ENCODE data around the gene GABRG3. TPM values are rescaled to one million over a fixed set of nuclear protein-coding genes. Genes with fewer than 3 reads are reported as not detected.

Gene GABRG3
- total and polyA plus RNA-seq, 2 donors (not counting 3 experiments of a cell fraction or from before 2014, with no cell fraction given) = not detected

DNA sequence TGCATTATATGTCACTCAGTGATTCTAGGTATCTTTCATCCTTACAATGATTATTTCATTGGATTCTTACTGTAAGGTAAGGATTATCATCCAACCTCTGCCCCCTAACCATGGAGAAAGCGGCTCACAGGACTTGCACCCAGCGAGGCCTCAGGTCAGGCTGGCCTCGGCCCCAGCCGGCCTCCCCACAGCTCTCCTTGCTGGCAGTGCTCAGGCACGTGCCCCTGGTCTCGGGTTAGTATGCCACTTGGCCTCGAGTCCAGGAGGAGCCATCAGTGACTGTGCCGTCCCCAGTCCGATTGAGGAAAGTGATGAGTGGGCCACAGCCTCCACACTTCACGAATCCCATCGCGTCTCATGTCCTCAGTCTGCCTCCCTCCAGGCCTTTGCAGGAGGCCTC lies 35.7 kb upstream of the GABRG3 start:
- CTCF ChIA-PET = no interaction called here
- H3K27me3 ChIP-seq (ENCODE audit: control insufficient read depth in 2 of 2, insufficient read depth in 2 of 2, low read length in 2 of 2) = no peaks in the 10 kb centered on the region
- no peaks in the 10 kb centered on the region for H3K79me2 ChIP-seq (ENCODE audit: control insufficient read depth, insufficient read depth, low read length)
- BruUV-seq (replicated peaks) = no TSS peak
- POLR2A ChIA-PET = no interaction called here
- no peak for DNase-seq (ENCODE audit: low read depth, low spot score)
- intact Hi-C loops (cut with micrococcal nuclease) (no loop called here), dilution Hi-C loops (cut with MboI; ENCODE audit: extremely low pct_ligation_motif_present, low sequenced_read_pairs) (no loop called here)
- no peak for TF ChIP-seq POLR2AphosphoS5 (IDR thresholded peaks at IDR 0.05; ENCODE audit: insufficient read depth, low read depth, low read length)
- TF ChIP-seq, protein P1, sequence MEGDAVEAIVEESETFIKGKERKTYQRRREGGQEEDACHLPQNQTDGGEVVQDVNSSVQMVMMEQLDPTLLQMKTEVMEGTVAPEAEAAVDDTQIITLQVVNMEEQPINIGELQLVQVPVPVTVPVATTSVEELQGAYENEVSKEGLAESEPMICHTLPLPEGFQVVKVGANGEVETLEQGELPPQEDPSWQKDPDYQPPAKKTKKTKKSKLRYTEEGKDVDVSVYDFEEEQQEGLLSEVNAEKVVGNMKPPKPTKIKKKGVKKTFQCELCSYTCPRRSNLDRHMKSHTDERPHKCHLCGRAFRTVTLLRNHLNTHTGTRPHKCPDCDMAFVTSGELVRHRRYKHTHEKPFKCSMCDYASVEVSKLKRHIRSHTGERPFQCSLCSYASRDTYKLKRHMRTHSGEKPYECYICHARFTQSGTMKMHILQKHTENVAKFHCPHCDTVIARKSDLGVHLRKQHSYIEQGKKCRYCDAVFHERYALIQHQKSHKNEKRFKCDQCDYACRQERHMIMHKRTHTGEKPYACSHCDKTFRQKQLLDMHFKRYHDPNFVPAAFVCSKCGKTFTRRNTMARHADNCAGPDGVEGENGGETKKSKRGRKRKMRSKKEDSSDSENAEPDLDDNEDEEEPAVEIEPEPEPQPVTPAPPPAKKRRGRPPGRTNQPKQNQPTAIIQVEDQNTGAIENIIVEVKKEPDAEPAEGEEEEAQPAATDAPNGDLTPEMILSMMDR (IDR thresholded peaks at IDR 0.05; ENCODE audit: extremely low read depth in 1 of 2, insufficient read depth in 1 of 2, low read depth in 1 of 2, low read length in 2 of 2) = no peak
- TF ChIP-seq POLR2A (IDR thresholded peaks at IDR 0.05; ENCODE audit: low read depth, low read length) = no peak
- TF ChIP-seq MYC (IDR thresholded peaks at IDR 0.05; ENCODE audit: low read depth, low read length) = no peak
- no peak for TF ChIP-seq EZH2 (IDR thresholded peaks at IDR 0.05; ENCODE audit: borderline replicate concordance, low read depth, low read length, severe bottlenecking)
- no peak for TF ChIP-seq GATA2 (IDR thresholded peaks at IDR 0.05; ENCODE audit: insufficient read depth, insufficient read length, low read depth, low read length)
- no peak for TF ChIP-seq JUN (IDR thresholded peaks at IDR 0.05; ENCODE audit: borderline replicate concordance, insufficient read depth, insufficient read length, low read depth)
- TF ChIP-seq, protein P2, sequence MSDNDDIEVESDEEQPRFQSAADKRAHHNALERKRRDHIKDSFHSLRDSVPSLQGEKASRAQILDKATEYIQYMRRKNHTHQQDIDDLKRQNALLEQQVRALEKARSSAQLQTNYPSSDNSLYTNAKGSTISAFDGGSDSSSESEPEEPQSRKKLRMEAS (IDR thresholded peaks at IDR 0.05; ENCODE audit: insufficient read depth, insufficient read length) = no peak
- TF ChIP-seq FOS (IDR thresholded peaks at IDR 0.05; ENCODE audit: borderline replicate concordance, insufficient read depth, low read length) = no peak
- H3K4me2 ChIP-seq (ENCODE audit: insufficient read depth, low read length) = no peak overlapping the region
- H3K36me3 ChIP-seq (ENCODE audit: control insufficient read depth in 2 of 2, extremely low read depth in 1 of 2, insufficient read depth in 2 of 2, low read length in 2 of 2) = no peaks in the 10 kb centered on the region
- H3K4me1 ChIP-seq (ENCODE audit: control insufficient read depth, extremely low read depth, insufficient read depth, low read length) = no peaks in the 10 kb centered on the region
- H3K9me1 ChIP-seq (replicated peaks; ENCODE audit: control insufficient read depth, extremely low read depth, insufficient read depth, low read length) = no peaks in the 10 kb centered on the region
- H2AFZ ChIP-seq (ENCODE audit: low read depth, low read length) = no peak overlapping the region
- H3K27ac ChIP-seq (ENCODE audit: insufficient read depth, low read depth, low read length) = no peak overlapping the region
- H3K4me3 ChIP-seq (replicated peaks in 1 of 3; ENCODE audit: insufficient read depth in 1 of 3, low read depth in 1 of 3, low read length in 3 of 3) = no peak overlapping the region
- H4K20me1 ChIP-seq (replicated peaks; ENCODE audit: control insufficient read depth, extremely low read depth, insufficient read depth, low read length) = no peaks in the 10 kb centered on the region
- peaks cover 8% of the 10 kb centered on the region for H3K9me3 ChIP-seq (replicated peaks; ENCODE audit: control insufficient read depth, insufficient read depth, low read length)
- no peak for FAIRE-seq
- H3K9ac ChIP-seq (replicated peaks; ENCODE audit: extremely low read depth, insufficient read depth, low read length) = no peak overlapping the region

Data from endothelial cell of umbilical vein (primary cell).